Neural progenitor cell (in vitro differentiated cells): ENCODE results near the gene PCGF3. TPM values are rescaled to one million over a fixed set of nuclear protein-coding genes. Genes with fewer than 3 reads are reported as not detected.

Source experiments
- DNase-seq: peaks from one replicate; pipeline ENCODE4 v3.0.0-alpha.2; 2016; ENCODE audit warnings: low spot score
- H2AFZ ChIP-seq: fragments of 200-600 bp; sonication (generic); replicated peaks from 2 replicates; pipeline ENCODE4 v1.6.1; 2016; ENCODE audit warnings: antibody characterized with exemption
- H3F3A ChIP-seq: fragments of 200-600 bp; sonication (generic); 2 replicates; pipeline ENCODE4 v1.6.1; 2016; ENCODE audit warnings: antibody characterized with exemption, low read depth
- H3K27ac ChIP-seq: fragments of 200-600 bp; sonication (generic); 2 replicates; pipeline ENCODE4 v1.5.1; 2016; ENCODE audit warnings: mild to moderate bottlenecking
- H3K27me3 ChIP-seq: fragments of 200-600 bp; sonication (generic); 2 replicates; pipeline ENCODE4 v1.6.1; 2016; ENCODE audit warnings: mild to moderate bottlenecking, moderate library complexity
- H3K36me3 ChIP-seq: fragments of 200-600 bp; sonication (generic); 2 replicates; pipeline ENCODE4 v1.5.1; 2016
- H3K4me1 ChIP-seq: fragments of 200-600 bp; sonication (generic); 2 replicates; pipeline ENCODE4 v1.6.1; 2016; ENCODE audit warnings: mixed run types
- H3K4me2 ChIP-seq: fragments of 200-600 bp; sonication (generic); 2 replicates; pipeline ENCODE4 v1.6.1; 2016
- H3K4me3 ChIP-seq: fragments of 200-600 bp; sonication (generic); 2 replicates; pipeline ENCODE4 v1.5.1; 2016
- H3K79me2 ChIP-seq: fragments of 200-600 bp; sonication (generic); 2 replicates; pipeline ENCODE4 v1.6.1; 2016; ENCODE audit warnings: low read depth
- H3K9ac ChIP-seq: fragments of 200-600 bp; sonication (generic); 2 replicates; pipeline ENCODE4 v1.6.1; 2016
- H3K9me3 ChIP-seq: fragments of 200-600 bp; sonication (generic); 2 replicates; pipeline ENCODE4 v1.5.1; 2016; ENCODE audit warnings: low read depth
- H4K20me1 ChIP-seq: fragments of 200-600 bp; sonication (generic); 2 replicates; pipeline ENCODE4 v1.6.1; 2016; ENCODE audit warnings: low read depth
- H3K27ac Mint-ChIP-seq: 3 replicates; pipeline ENCODE4 v1.8.0; 2021; ENCODE audit warnings: mixed read lengths
- H3K27me3 Mint-ChIP-seq: 2 replicates; pipeline ENCODE4 v1.8.0; 2022; ENCODE audit warnings: low read depth, mild to moderate bottlenecking, inconsistent platforms, moderate library complexity, mixed read lengths; ENCODE audit not compliant: insufficient read depth
- H3K36me3 Mint-ChIP-seq: 3 replicates; pipeline ENCODE4 v1.8.0; 2021; ENCODE audit warnings: mixed read lengths
- H3K4me1 Mint-ChIP-seq: 3 replicates; pipeline ENCODE4 v1.8.0; 2021; ENCODE audit warnings: mixed read lengths
- H3K4me3 Mint-ChIP-seq: 3 replicates; pipeline ENCODE4 v1.8.0; 2021; ENCODE audit warnings: mild to moderate bottlenecking, moderate library complexity, mixed read lengths
- H3K9me3 Mint-ChIP-seq: 3 replicates; pipeline ENCODE4 v1.8.0; 2020; ENCODE audit warnings: mixed read lengths
- EZH2 ChIP-seq: fragments of 200-600 bp; sonication (generic); IDR thresholded peaks from 2 replicates; pipeline ENCODE4 v1.6.1; 2017; ENCODE audit warnings: antibody characterized with exemption, mild to moderate bottlenecking, moderate library complexity
- EZH2phosphoT487 ChIP-seq: fragments of 200-600 bp; sonication (generic); IDR thresholded peaks from 2 replicates; pipeline ENCODE4 v1.6.1; 2017; ENCODE audit warnings: antibody characterized with exemption
- total RNA-seq: library from RNA; depleted of rRNA; stranded (reverse); fragments of >200 nt; gene quantifications from 2 replicates; pipeline ENCODE4 v1.2.3, GENCODE V29; 2015; ENCODE audit warnings: low replicate concordance
- TF ChIP-seq, protein P1 (sequence below): fragments of 200-600 bp; sonication (generic); IDR thresholded peaks from 2 replicates; pipeline ENCODE4 v1.5.1; 2017; ENCODE audit warnings: antibody characterized with exemption, mild to moderate bottlenecking

Gene PCGF3
- total RNA-seq, 1 donor from 2014 or later, result 44.7 TPM

DNA sequence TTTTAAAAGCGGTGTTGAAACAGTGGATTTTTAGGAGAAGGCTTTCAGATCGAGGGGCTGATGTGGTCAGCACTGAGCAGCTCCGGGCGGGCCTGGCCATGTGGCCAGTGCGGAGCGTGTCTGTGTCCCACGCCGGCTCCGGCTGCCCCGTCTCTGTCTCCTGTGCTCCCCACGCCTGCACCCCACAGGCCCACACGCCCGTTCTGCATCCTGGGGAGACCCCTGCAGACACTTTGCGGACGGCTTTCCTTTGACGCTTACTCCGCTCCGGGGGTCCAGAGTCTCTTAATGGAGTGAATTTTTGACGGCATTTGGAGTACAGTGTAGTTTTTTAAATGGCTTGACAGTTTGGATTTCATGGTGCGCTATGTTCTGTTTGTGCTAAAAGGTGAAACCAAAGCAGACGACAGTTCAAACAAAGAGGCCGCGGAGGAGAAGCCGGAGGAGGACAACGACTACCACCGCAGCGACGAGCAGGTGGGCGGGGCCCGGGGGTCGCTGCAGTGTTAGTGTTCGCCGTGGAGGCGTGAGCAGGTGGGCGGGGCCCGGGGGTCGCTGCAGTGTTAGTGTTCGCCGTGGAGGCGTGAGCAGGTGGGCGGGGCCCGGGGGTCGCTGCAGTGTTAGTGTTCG is 38.7 kb downstream of the PCGF3 start:
- DNase-seq, result no peak
- peaks cover 25% of the 10 kb centered on the region for H3K36me3 Mint-ChIP-seq
- Histone ChIP-seq H3K36me3 (no peaks in the 10 kb centered on the region), H3K79me2 (peaks cover 11% of the 10 kb centered on the region), H3K27me3 (no peaks in the 10 kb centered on the region), H4K20me1 (peaks cover 11% of the 10 kb centered on the region), H3K4me3 (no peak overlapping the region), H3K9me3 (no peaks in the 10 kb centered on the region), H2AFZ (no peak overlapping the region), H3K27ac (no peak overlapping the region), H3K4me1 (no peaks in the 10 kb centered on the region), H3K9ac (no peak overlapping the region), H3K4me2 (no peak overlapping the region), H3F3A (peaks cover 16% of the 10 kb centered on the region)
- TF ChIP-seq EZH2phosphoT487 (no peak), EZH2 (no peak)
- TF ChIP-seq, protein P1, sequence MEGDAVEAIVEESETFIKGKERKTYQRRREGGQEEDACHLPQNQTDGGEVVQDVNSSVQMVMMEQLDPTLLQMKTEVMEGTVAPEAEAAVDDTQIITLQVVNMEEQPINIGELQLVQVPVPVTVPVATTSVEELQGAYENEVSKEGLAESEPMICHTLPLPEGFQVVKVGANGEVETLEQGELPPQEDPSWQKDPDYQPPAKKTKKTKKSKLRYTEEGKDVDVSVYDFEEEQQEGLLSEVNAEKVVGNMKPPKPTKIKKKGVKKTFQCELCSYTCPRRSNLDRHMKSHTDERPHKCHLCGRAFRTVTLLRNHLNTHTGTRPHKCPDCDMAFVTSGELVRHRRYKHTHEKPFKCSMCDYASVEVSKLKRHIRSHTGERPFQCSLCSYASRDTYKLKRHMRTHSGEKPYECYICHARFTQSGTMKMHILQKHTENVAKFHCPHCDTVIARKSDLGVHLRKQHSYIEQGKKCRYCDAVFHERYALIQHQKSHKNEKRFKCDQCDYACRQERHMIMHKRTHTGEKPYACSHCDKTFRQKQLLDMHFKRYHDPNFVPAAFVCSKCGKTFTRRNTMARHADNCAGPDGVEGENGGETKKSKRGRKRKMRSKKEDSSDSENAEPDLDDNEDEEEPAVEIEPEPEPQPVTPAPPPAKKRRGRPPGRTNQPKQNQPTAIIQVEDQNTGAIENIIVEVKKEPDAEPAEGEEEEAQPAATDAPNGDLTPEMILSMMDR, result no peak
- H3K9me3 Mint-ChIP-seq, result peaks cover 5% of the 10 kb centered on the region
- no peak overlapping the region for H3K27ac Mint-ChIP-seq
- peaks cover 3% of the 10 kb centered on the region for H3K4me1 Mint-ChIP-seq
- peaks cover 4% of the 10 kb centered on the region for H3K27me3 Mint-ChIP-seq
- H3K4me3 Mint-ChIP-seq, result no peak overlapping the region

DNA sequence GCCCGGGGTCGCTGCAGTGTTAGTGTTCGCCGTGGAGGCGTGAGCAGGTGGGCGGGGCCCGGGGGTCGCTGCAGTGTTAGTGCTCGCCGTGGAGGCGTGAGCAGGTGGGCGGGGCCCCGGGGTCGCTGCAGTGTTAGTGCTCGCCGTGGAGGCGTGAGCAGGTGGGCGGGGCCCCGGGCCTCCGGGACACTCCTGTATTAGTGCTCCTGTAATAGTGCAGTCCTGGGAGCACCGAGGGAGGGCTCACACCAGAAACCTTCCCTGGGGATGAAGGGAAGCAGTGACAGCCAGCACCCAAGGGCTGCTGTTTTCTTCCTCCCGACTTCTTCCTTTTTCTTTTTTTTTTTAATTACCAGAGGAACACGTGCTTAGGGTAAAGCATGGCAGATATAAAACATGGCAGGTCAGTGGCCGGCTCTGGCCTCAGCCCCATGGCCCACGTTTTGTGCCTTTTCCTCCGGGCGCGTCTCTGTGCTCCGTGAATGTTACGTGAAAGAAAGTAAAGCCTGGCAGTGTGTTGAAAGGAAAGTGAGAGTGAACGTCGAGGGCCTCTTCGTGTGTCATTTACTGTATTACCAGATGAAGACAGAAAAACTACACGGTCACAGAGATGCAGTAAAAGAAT is 42.0 kb downstream of the PCGF3 start:
- Histone ChIP-seq H3K27me3 (no peaks in the 10 kb centered on the region), H4K20me1 (peaks cover 21% of the 10 kb centered on the region), H3K9ac (no peak overlapping the region), H2AFZ (no peak overlapping the region), H3K79me2 (peaks cover 21% of the 10 kb centered on the region), H3K9me3 (no peaks in the 10 kb centered on the region), H3F3A (peaks cover 16% of the 10 kb centered on the region), H3K36me3 (no peaks in the 10 kb centered on the region), H3K27ac (no peak overlapping the region), H3K4me1 (no peaks in the 10 kb centered on the region), H3K4me3 (no peak overlapping the region), H3K4me2 (no peak overlapping the region)
- Mint-ChIP-seq H3K4me3 (peak overlapping the region; percentile 28), H3K27me3 (peaks cover 2% of the 10 kb centered on the region), H3K9me3 (peaks cover 5% of the 10 kb centered on the region), H3K36me3 (peaks cover 36% of the 10 kb centered on the region), H3K4me1 (peaks cover 6% of the 10 kb centered on the region), H3K27ac (no peak overlapping the region)
- no peak for TF ChIP-seq EZH2phosphoT487
- TF ChIP-seq, protein P1, result no peak
- no peak for DNase-seq

DNA sequence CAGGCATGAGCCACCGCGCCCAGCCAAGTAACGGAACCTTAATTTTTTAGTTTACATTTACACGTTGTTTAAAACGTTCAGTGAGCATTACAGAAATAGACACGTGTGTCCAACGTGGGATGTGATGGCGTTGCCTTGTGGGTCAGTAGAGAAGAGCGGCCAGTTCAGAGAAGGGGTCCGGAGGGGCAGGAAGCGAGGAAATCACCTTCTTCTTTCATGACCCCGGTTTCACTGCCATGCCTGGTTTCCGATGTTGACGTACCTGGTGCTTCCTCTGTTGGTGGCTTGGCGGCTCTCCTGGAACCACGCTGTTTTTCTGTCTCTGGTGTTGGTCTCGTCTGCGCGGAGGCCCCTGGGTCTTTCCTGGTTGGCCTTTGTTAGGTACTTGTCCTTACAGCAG is 42.8 kb downstream of the PCGF3 start:
- H2AFZ ChIP-seq, result no peak overlapping the region
- peaks cover 21% of the 10 kb centered on the region for H3K79me2 ChIP-seq
- H3K27me3 ChIP-seq, result no peaks in the 10 kb centered on the region
- no peaks in the 10 kb centered on the region for H3K36me3 ChIP-seq
- peaks cover 15% of the 10 kb centered on the region for H4K20me1 ChIP-seq
- H3K27ac Mint-ChIP-seq, result no peak overlapping the region
- no peak overlapping the region for H3K4me3 ChIP-seq
- H3K4me2 ChIP-seq, result no peak overlapping the region
- no peak for DNase-seq
- H3K27me3 Mint-ChIP-seq, result peaks cover 2% of the 10 kb centered on the region
- H3K27ac ChIP-seq, result no peak overlapping the region
- H3F3A ChIP-seq, result peaks cover 11% of the 10 kb centered on the region
- H3K9me3 ChIP-seq, result no peaks in the 10 kb centered on the region
- H3K4me1 ChIP-seq, result no peaks in the 10 kb centered on the region
- H3K9ac ChIP-seq, result no peak overlapping the region
- peaks cover 6% of the 10 kb centered on the region for H3K4me1 Mint-ChIP-seq
- H3K4me3 Mint-ChIP-seq, result no peak overlapping the region
- peaks cover 34% of the 10 kb centered on the region for H3K36me3 Mint-ChIP-seq
- peaks cover 5% of the 10 kb centered on the region for H3K9me3 Mint-ChIP-seq
- TF ChIP-seq EZH2, result no peak
- TF ChIP-seq EZH2phosphoT487, result no peak
- TF ChIP-seq, protein P1, result no peak
